IPS-NIHi7 (cell line): ENCODE data around the gene TESPA1.
"Not testable (repeated sequence)": the region's sequence is repeated elsewhere in the genome, so short reads cannot be mapped to it uniquely, and the experiment has no call there.

Experiments used
- DNase-seq: peaks from one replicate; pipeline ENCODE4 v3.0.0; 2012; ENCODE audit warnings: mixed read lengths; ENCODE audit errors: extremely low spot score

The TESPA1 gene

DNA sequence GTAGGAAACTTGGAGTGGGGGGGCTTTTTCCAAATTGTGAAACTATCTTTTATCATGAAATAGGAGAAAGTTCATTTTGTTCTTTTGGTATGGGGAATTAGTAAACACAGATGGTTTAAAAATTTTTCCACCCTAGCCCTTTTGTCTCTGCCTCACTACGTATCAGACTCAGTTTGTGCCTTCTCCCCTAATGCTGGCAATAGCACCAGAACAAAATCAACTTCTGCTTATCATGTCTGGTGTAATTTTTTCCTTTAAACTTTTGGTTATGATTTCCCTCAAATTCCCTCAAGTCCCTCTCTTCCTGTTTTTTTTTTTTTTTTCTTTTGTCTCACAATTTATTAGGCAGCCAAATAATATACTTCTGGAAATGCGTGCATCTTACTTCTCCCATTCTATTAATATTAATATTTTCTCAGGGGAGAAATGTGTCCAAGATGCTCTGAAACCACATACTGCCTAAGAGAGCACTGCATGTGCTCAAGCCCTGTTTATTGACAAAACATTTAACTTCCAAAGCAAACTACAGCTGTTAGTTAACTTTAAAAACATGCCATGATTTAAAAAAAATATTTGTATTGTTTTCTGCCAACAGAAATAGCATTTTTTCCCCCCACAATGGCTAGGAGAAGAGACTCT lies 35.4 kb downstream of the TESPA1 start:
- DNase-seq, result no peak

DNA sequence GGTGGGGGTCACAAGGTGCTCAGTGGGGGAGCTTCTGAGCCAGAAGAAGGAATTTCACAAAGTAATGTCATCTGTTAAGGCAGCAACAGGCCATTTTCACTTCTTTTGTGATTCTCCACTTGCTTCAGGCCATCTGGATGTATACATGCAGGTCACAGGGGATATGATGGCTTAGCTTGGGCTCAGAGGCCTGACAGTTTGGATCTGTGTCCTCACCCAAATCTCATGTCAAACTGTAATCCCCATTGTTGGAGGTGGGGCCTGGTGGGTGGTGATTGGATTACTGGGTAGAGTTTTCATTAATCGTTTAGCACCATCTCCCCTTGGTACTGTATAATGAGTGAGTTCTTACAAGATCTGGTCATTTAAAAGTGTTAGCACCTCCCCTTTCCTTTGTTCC lies 36.4 kb downstream of the TESPA1 start:
- no peak for DNase-seq

DNA sequence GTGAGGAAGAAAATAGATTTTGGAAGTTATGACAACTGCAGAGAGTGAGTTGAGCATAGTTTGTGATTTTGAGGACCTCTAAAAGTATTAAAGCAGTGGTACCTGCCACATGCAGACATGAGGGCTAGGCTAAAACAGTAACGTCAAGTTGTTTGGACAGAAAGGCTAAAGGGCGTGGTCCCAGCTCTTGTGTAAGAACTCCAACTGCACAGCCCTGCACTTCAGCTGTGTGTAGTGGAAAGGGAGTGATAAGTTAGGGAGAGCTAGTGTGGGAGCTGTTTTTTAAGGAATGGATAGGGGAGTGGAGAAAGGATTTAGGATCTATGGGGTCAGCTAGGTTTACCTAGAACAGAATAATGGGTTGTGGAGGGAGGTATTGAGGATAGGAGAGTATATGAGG lies 39.5 kb downstream of the TESPA1 start:
- no peak for DNase-seq

DNA sequence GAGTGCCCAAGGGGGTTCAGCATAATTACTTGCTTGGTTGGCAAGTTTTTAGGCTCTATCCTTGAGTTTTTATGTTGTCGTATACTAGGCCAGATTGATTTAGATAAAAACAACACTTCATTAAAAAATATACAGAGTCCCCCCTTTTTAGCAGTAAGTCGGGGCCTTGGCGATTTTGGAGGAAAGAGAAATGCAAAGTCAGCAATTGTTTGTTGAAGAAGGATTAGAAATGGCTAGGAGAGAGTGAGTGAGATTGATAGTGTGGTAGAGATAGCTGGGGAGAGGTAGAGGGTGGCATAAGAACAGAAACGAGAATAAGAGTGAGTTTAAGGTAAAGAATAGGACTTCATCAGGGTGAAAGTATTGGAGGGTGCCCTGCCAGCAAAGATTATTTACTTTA lies 41.3 kb downstream of the TESPA1 start:
- DNase-seq, result not testable (repeated sequence)

DNA sequence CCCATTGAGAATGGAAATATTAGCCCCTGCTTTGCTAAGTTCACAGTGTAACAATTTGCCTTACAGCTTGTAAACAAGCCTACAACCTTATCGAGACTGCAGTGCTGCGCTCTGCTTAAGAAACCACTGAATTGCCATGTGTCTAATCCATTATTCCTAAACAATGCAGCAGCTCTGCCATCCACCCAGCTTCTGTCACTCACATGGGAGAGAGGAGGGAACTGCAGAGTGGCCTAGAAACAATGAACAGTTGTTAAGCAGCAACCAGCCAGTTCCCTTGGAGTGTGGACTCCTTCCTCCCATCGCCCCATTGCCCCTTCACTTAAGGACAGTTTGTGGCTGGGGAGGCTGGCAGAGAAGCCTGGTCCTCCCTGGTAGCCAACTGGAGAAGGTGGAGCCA lies 42.9 kb downstream of the TESPA1 start:
- DNase-seq, result no peak

DNA sequence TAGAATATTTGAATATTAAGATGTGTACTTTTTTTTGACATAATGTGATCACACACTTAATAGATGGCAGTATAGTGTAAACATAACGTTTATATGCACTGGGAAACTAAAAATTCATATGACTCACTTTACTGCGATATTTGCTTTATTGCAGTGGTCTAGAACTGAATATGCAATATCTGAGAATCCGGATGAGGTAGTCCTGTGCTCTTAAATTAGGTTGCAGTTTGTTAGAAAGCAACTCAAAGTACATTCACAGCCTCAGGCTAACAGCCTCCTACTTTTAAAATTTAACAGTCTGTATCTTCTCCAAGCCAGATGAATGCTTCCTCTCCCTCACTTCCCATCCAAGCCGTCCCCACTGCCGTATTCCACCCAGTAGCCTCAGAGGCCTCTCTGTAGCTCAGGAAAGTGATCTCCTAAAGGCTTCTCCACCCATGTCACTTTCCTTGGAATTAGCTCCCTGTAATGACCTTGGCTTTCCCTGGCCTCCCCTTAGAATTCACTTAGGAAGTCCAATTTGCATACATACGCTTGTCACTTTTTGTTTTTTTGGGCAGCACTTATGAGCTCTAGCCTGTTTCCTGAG lies 43.7 kb downstream of the TESPA1 start:
- no peak for DNase-seq

DNA sequence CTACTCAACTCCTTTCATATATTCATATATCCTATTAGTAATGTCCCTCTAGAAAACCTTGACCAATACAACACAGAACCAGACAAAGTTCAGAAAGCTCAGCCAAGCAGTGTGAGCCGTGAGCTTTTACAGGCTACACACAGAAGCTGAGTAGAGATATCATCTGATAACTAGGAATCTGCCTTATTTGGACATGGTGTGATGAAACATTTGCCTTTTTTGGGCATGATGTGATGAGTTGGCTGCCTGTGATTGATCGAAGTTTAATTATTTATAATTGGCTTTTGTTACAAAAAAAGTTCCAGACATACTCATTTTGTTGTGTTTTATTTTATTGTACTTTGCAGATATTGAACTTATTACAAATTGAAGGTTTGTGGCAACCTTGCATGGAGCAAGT lies 46.6 kb downstream of the TESPA1 start:
- DNase-seq, result no peak

DNA sequence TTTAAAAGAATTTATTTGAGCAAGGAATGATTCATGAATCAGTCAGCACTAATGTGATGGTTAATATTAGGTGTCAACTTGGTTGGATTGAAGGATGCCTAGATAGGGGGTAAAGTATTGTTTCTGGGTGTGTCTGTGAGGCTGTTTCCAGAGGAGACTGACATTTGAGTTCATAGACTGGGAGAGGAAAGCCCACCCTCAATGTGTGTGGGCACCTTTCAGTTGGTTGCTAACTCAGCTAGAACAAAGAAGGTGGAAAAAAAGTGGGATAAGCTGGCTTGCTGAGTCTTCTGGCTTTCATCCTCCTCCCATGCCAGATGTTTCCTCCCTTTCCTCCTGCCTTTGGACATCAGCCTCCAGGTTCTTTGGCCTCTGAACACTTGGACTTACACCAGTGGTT lies 47.2 kb downstream of the TESPA1 start:
- DNase-seq, result no peak

DNA sequence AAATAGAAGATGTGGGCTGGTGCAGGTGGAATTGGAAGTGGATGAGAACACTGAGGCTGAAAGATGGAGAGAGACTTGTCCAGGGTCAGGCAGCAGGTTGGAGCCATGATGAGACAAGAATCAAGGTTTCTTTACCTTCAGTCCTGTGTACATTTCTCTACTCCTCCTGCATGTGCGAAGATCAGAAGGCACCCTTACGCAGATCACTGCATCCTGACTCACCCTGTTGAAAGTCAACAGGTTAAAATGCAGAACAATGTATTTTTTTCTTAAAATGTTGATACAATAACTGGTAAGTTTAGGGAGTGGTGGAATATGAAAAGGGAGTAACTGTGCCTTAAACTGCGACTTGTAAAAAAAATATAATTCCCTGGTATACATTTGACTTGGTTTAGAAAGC lies 47.8 kb downstream of the TESPA1 start:
- no peak for DNase-seq

DNA sequence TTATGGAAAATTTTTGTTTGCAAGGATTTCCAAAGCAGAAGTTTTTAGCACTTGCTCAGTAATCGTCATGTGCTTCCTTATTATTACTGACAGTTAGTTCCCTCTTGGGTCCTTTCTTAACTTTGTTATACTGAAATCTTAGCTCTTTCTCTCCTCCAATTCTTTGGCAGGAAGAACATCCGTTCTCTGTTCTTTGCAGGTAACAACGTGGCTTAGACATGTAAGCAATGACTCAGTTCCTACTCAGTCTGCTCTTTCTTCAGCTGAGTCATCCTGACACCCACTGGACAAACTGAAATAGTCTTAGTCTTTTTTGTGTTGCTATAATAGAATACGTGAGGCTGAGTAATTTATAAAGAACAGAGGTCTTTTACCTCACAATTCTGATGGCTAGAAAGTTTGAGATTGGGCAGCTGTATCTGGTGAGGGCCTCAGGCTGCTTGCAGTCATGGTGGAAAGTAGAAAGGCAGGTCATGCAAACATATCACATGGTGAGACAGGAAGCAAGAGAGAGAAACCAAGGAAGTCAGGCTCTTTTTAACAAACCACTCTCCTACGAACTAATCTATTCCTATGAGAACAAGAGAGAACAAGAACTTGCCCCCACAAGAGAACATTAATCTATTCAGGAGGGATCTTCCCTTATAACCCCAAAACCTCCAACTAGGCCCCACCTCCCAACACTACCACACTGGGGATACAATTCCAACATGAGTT lies 49.2 kb downstream of the TESPA1 start:
- DNase-seq, result peak; percentile 24

DNA sequence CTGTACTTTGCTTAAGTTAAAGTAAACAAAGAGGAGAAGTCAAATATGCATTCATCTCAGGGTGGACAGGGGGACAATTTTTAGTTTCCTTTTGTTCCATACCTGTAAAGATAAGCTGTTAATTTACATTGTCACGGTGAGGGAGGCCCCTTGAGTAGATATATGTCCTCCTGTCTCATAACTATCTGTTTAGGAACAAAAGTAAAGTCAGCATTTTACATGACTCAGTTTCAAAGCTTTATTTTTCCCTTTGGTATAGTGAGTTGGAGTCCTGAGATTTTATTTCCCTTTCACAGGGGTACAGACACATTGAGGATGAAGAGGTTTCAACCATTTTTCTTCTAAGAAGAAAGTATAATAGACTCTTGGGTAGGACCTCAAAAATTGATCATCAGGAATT lies 50.1 kb downstream of the TESPA1 start:
- no peak for DNase-seq

DNA sequence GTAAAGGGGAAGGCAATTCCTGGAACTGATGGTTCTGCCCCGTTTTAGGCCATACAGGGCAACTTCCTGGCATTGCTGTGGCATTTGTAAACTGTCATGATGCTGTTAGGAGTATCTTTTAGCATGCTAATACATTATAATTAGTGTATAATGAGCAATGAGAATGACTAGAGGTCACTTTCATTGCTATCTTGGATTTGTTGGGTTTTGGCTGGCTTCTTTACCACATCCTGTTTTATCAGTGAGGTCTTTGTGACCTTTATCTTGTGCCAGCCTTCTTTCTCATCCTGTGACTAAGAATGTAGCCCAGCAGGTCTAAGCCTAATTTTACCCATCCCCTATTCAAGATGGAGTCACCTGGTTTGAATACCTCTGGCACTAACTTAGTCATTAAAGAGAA lies 51.2 kb downstream of the TESPA1 start:
- no peak for DNase-seq

DNA sequence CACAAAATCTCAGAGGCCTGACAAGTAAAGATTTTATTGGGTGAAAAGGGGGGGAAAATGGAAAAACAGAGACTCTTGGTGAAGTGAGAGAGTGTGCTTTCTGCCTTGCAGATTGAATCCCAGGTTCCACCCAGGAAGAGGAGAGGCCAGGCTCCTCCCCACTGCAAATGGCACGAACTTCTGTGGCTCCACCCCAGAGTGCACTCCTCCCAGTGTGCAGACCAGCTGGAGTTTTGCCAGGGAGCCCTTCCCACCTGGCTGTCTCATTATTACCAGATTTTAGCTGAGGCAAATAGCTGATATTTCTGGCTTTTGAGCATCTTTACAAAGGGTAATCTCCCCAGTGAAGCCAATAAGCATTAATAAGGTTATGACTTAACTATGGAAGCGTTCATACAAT lies 51.9 kb downstream of the TESPA1 start:
- DNase-seq, result no peak

DNA sequence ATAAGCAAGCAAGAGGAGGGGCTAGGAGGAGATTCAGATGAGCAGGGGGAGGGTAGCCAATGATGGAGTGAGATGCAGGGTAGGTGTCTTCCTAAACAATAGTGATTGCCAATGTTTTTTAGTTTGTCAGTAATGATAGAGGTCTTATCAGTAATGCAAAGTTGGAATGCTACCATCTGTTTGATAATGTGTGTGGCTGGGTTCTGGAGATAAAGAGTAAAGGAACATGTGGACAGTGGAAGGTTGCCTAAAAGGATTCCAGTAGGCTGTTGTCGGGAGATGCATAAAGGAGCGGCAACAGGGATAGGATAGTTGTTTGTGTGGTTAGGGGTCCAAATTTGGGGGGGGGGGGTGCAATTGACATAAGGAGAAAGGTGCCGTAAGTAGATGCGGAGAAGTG lies 52.5 kb downstream of the TESPA1 start:
- no peak for DNase-seq

DNA sequence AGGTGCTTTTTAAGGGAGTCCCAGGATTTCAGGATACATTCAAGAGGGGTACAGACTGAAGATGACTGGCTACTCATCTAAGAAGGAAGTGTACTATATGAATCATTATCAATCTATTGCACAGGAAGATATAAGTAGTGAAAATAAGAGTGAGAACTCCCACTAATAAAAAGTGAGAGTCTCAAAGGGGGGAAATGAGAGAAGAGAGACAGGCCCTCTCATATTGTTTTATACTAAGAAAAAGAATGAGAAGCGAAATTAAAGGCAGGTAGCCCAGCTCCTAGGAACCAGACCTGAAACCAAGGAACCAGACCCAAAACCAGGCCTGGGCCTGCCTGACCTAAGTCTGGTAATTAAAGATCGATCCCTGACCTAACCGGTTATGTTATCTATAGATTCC lies 54.6 kb downstream of the TESPA1 start:
- DNase-seq, result no peak

DNA sequence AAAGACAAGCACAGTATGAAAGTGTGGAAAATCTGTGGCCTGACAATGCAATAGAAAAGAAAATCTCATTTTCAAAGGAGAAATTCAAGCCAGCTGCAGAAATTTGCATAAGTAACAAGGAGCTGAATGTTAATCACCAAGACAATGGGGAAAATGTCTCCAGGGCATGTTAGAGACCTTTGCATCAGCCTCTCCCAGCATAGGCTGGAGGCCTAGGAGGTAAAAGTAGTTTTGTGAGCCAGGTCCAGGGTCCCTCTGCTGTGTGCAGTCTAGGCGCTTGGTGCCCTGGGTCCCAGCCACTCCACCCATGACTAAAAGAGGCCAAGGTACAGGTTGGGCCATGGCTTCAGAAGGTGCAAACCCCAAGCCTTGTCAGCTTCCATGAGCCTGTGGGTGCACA lies 58.3 kb downstream of the TESPA1 start:
- no peak for DNase-seq

DNA sequence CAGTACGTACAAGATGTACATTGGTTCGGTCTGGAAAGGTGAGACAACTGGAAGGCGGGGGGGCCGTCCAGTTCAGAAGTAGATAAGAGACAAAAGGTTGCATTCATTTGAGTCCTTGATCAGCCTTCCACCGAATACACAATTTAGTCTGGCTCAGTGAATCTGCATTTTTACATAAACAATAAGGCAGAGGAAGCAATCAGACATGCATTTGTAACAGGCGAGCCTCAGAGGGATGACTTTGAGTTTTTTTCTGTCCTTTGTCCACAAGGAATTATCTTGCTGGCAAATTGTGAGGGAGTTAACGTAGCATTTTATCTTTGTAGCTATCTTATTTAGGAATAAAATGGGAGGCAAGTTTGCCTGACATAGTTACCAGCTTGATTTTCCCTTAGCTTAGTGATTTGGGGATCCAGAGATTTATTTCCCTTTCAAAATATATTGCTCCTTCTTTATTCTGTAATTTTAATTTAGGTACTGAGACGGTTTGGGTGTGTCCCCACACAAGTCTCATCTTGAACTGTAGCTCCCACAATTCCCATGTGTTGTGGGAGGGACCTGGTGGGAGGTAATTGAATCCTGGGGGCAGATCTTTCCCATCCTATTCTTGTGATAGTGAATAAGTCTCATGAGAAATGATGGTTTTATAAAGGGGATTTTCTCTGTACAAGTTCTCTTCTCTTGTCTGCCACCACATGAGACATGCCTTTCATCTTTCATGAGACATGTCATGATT lies 59.4 kb downstream of the TESPA1 start:
- DNase-seq, result no peak

DNA sequence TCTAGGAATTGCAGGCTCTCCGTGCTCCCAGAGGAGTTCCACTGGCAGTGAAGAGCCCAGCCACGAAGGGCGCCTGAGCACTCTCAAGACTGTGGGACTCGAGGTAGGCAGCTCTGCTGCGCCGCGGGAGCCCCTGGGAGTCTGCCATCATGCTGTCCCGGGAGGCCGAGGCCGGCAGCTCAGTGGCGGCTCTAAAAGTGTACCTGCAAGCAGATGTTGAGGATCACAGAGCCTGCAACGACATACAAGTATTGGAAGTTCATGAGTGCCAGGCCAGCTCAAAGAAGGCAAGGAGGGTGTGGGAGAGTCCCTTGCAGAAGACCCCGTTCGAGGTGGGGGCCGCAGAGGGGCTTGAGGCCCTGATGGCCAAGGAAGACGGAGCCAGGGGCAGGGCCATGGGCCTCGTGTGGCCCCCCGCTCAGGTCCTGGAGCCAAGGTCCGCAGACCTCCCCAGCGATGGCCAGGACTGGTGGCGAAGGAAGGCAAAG lies 67.5 kb downstream of the TESPA1 start:
- no peak for DNase-seq
